Measurements from ENCODE around the gene TUBB4A. TPM values are rescaled to one million over a fixed set of nuclear protein-coding genes. Genes with fewer than 3 reads are reported as not detected.

TUBB4A gene
- total RNA-seq, 1 experiment from 2014 or later = 20.3 TPM

DNA sequence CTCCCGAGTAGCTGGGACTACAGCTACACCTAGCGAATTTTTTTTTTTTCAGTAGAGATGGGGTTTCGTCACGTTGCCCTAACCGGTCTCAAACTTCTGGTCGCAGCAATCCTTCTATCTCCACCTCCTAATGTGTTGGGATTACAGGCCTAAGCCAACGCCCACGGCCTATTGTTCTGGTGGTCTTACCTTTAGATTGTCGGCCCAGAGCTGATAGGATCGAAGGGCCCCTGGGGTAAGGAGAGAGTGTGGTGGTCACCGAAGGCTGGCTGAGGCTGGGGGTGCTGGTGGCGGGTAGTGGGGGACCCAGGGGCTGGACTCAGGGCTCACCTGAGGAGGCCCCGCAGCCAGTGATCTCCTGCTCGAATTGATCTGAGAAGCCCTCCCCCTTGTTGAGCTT lies 31.0 kb downstream of the TUBB4A start:
- no peak overlapping the region for H4K8ac ChIP-seq (replicated peaks; ENCODE audit: insufficient read length, low read depth, low read length)
- H3K4me3 Mint-ChIP-seq = 0 out of 5 replicates have a peak overlapping the region, but pooled peaks of 1 of the 2 experiments have one; percentile 32
- H3K9ac ChIP-seq (ENCODE audit: extremely low read depth, insufficient read length, low read length) = no peak overlapping the region
- no peak overlapping the region for H2BK20ac ChIP-seq (ENCODE audit: low read depth, low read length, poor library complexity, severe bottlenecking)
- no peaks in the 10 kb centered on the region for H3K9me3 ChIP-seq (ENCODE audit: control insufficient read depth, low read depth, low read length)
- WGBS (ENCODE audit: extremely low coverage, insufficient read length, low lambda C conversion rate) = no CpG with 5 or more reads among the region's 14 CpGs
- no peak overlapping the region for H2BK12ac ChIP-seq (ENCODE audit: insufficient read length, low read depth, low read length)
- H3K4me2 ChIP-seq (ENCODE audit: insufficient read depth, insufficient read length, low read length) = no peak overlapping the region
- no peak overlapping the region for H2BK5ac ChIP-seq (ENCODE audit: insufficient read length, low read length)
- H3K14ac ChIP-seq (ENCODE audit: insufficient read depth, low read length) = no peak overlapping the region
- peaks cover 10% of the 10 kb centered on the region for H3K23me2 ChIP-seq (ENCODE audit: insufficient read length, low read depth, low read length, poor library complexity, severe bottlenecking)
- no peaks in the 10 kb centered on the region for H3K79me2 ChIP-seq (ENCODE audit: insufficient read depth, low read length)
- H3K56ac ChIP-seq (ENCODE audit: insufficient read length, low read depth, low read length) = no peak overlapping the region
- no peak for DNase-seq
- H3K9me3 Mint-ChIP-seq = no peaks in the 10 kb centered on the region
- no peaks in the 10 kb centered on the region for H3K4me1 ChIP-seq (ENCODE audit: insufficient read depth, low read length)
- H3K23ac ChIP-seq (ENCODE audit: insufficient read length, low read depth, low read length) = no peak overlapping the region
- H3K36me3 Mint-ChIP-seq (ENCODE audit: insufficient read depth in 1 of 3, low read depth in 3 of 3) = peaks cover 0 to 20% (median 14%) of the 10 kb centered on the region in 3 experiments; a peak in 6 of 7 replicates
- H4K5ac ChIP-seq (ENCODE audit: insufficient read length, low read depth, low read length) = no peak overlapping the region
- no peaks in the 10 kb centered on the region; the same call in 1 of the 2 replicates for H3K27me3 ChIP-seq (ENCODE audit: insufficient read depth, low read length)
- no peak overlapping the region for H3K4ac ChIP-seq (ENCODE audit: low read depth, low read length)
- no peak overlapping the region for H2BK15ac ChIP-seq (ENCODE audit: low read depth, low read length)
- no peaks in the 10 kb centered on the region for H4K20me1 ChIP-seq (ENCODE audit: control insufficient read depth, insufficient read depth, insufficient read length)
- H2AK5ac ChIP-seq (ENCODE audit: insufficient read length, low read length) = no peak overlapping the region
- no peak overlapping the region for H3K27ac ChIP-seq (ENCODE audit: insufficient read length, low read depth, low read length)
- peak overlapping the region in 2 of 3 experiments; percentile 39 to 61; a peak in 2 of 7 replicates for H3K27ac Mint-ChIP-seq
- no peak overlapping the region for H2AFZ ChIP-seq (ENCODE audit: low read length)
- TF ChIP-seq, protein P1, sequence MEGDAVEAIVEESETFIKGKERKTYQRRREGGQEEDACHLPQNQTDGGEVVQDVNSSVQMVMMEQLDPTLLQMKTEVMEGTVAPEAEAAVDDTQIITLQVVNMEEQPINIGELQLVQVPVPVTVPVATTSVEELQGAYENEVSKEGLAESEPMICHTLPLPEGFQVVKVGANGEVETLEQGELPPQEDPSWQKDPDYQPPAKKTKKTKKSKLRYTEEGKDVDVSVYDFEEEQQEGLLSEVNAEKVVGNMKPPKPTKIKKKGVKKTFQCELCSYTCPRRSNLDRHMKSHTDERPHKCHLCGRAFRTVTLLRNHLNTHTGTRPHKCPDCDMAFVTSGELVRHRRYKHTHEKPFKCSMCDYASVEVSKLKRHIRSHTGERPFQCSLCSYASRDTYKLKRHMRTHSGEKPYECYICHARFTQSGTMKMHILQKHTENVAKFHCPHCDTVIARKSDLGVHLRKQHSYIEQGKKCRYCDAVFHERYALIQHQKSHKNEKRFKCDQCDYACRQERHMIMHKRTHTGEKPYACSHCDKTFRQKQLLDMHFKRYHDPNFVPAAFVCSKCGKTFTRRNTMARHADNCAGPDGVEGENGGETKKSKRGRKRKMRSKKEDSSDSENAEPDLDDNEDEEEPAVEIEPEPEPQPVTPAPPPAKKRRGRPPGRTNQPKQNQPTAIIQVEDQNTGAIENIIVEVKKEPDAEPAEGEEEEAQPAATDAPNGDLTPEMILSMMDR (conservative IDR thresholded peaks at IDR 0.05) = no peak
- no peak overlapping the region for H2BK120ac ChIP-seq (ENCODE audit: low read depth, low read length, poor library complexity, severe bottlenecking)
- peaks cover 9 to 25% of the 10 kb centered on the region in 2 experiments for H3K4me1 Mint-ChIP-seq
- no peak overlapping the region for H4K91ac ChIP-seq (ENCODE audit: insufficient read length, low read depth, low read length)
- H3K18ac ChIP-seq (ENCODE audit: insufficient read length, low read depth, low read length) = no peak overlapping the region
- no peaks in the 10 kb centered on the region for H3K79me1 ChIP-seq (ENCODE audit: insufficient read depth, low read depth, low read length, poor library complexity, severe bottlenecking)
- peaks cover 17% of the 10 kb centered on the region for H3K27me3 Mint-ChIP-seq (ENCODE audit: low read depth)
- H3T11ph ChIP-seq (ENCODE audit: low read length) = no peak overlapping the region

Data from H9 (cell line).